GM12878 (cell line): ENCODE measurements around the gene UQCR10. TPM values are rescaled to one million over a fixed set of nuclear protein-coding genes. Genes with fewer than 3 reads are reported as not detected.

Experiments used
- ATAC-seq: fragments of 200-7000 bp; cut with Tn5 transposase; 3 replicates; pipeline ENCODE4 v1.9.1; 2020; ENCODE audit warnings: mild to moderate bottlenecking, moderate library complexity
- BruUV-seq: library from RNA; stranded (reverse); fragments of 400-500 nt; replicated peaks from 2 replicates; lab custom pipeline; 2021; lab: Mats Ljungman, UMichigan
- CTCF ChIA-PET: fragments of 300-600 bp; sonication (Branson Sonifier 250); formaldehyde crosslinking; extraction: SDS; loops from one replicate; lab custom pipeline; 2021; ENCODE audit warnings: inconsistent platforms; lab: Yijun Ruan, JAX
- POLR2A ChIA-PET: fragments of 350-600 bp; formaldehyde crosslinking; extraction: SDS; loops from one replicate; lab custom pipeline; 2021; ENCODE audit warnings: inconsistent platforms; lab: Charles Lee
- RAD21 ChIA-PET: fragments of 300-600 bp; sonication (Branson Sonifier 250); formaldehyde crosslinking; loops from one replicate; lab custom pipeline; 2023; ENCODE audit warnings: antibody characterized with exemption; ENCODE audit not compliant: unreplicated experiment; lab: Charles Lee
- SMC1A ChIA-PET: fragments of 300-600 bp; sonication (Branson Sonifier 250); formaldehyde crosslinking; loops from one replicate; lab custom pipeline; 2023; ENCODE audit not compliant: unreplicated experiment, uncharacterized antibody; lab: Charles Lee
- DNase-seq: peaks from one replicate; pipeline ENCODE4 v3.0.0-alpha.2; 2011; ENCODE audit warnings: low read depth, low spot score
- FAIRE-seq: peaks from 3 replicates; lab custom pipeline; 2011; peaks lifted over from hg19 to GRCh38; lab: Jason Lieb, UNC
- H2AFZ ChIP-seq: 2 replicates; pipeline ENCODE4 v1.6.0; 2011; ENCODE audit warnings: low read depth, low read length, control low read depth; ENCODE audit not compliant: control insufficient read depth
- H3K27ac ChIP-seq: 2 replicates; pipeline ENCODE4 v1.5.1; 2011; ENCODE audit warnings: control low read depth; ENCODE audit not compliant: control insufficient read depth, insufficient read depth
- H3K27me3 ChIP-seq, 2 experiments: replicated peaks in 1 of 2; 2 replicates each; pipeline versions ENCODE4 v1.6.0 to v1.6.1; 2011; ENCODE audit warnings: low read length in 1 of 2; ENCODE audit not compliant: control insufficient read depth in 2 of 2, insufficient read depth in 2 of 2
- H3K36me3 ChIP-seq, 2 experiments: 2 replicates each; pipeline ENCODE4 v1.5.1; 2011; ENCODE audit warnings: low read length in 1 of 2; ENCODE audit not compliant: control insufficient read depth in 2 of 2, insufficient read depth in 2 of 2
- H3K4me1 ChIP-seq: 2 replicates; pipeline ENCODE4 v1.6.1; 2011; ENCODE audit warnings: mild to moderate bottlenecking, low read length, moderate library complexity, mixed read lengths; ENCODE audit not compliant: control insufficient read depth, insufficient read depth
- H3K4me2 ChIP-seq: 2 replicates; pipeline ENCODE4 v1.6.0; 2011; ENCODE audit warnings: control low read depth; ENCODE audit not compliant: control insufficient read depth, insufficient read depth
- H3K4me3 ChIP-seq: fragments of 200-600 bp; sonication (generic); 2 replicates; pipeline ENCODE4 v1.5.1; 2016
- H3K79me2 ChIP-seq: 2 replicates; pipeline ENCODE4 v1.6.0; 2011; ENCODE audit warnings: low read length; ENCODE audit not compliant: control insufficient read depth, insufficient read depth
- H3K9ac ChIP-seq: 2 replicates; pipeline ENCODE4 v1.8.0; 2011; ENCODE audit warnings: low read length, control low read depth, mixed read lengths; ENCODE audit not compliant: control insufficient read depth, insufficient read depth
- H3K9me3 ChIP-seq: replicated peaks from 3 replicates; pipeline ENCODE4 v1.5.1; 2011; ENCODE audit warnings: mild to moderate bottlenecking, low read length; ENCODE audit not compliant: control insufficient read depth, insufficient read depth
- H4K20me1 ChIP-seq: 2 replicates; pipeline ENCODE4 v1.6.0; 2011; ENCODE audit not compliant: control insufficient read depth, insufficient read depth
- BHLHE40 ChIP-seq, 2 experiments: fragments of 450-650 bp in 1 of 2; IDR thresholded peaks; 2 replicates each; pipeline ENCODE4 v1.6.1; 2011 to 2017; ENCODE audit warnings: low read depth in 2 of 2, borderline replicate concordance in 1 of 2, improper control_type of control experiment in 1 of 2, low read length in 1 of 2, mild to moderate bottlenecking in 1 of 2
- NBN ChIP-seq: fragments of 450-650 bp; IDR thresholded peaks from 2 replicates; pipeline ENCODE4 v1.6.1; 2016
- NFIC ChIP-seq: IDR thresholded peaks from 2 replicates; pipeline ENCODE4 v1.6.1; 2012; ENCODE audit warnings: low read depth, mild to moderate bottlenecking, inconsistent platforms, low read length, moderate library complexity
- SUPT20H ChIP-seq: IDR thresholded peaks from 2 replicates; pipeline ENCODE4 v1.6.1; 2011; ENCODE audit warnings: low read depth, mild to moderate bottlenecking, low read length, moderate library complexity, borderline replicate concordance; ENCODE audit not compliant: control insufficient read depth
- ZBTB4 ChIP-seq: fragments of 450-650 bp; formaldehyde crosslinking; IDR thresholded peaks from 2 replicates; pipeline ENCODE4 v1.4.0; 2022; ENCODE audit warnings: mild to moderate bottlenecking, moderate library complexity
- WGBS: methylation state at CpG from one replicate; pipeline ENCODE4 v1.1.6; 2016; ENCODE audit warnings: low lambda C conversion rate; ENCODE audit not compliant: insufficient replicate concordance, insufficient coverage; ENCODE audit errors: missing lambda C conversion rate; 5-methylcytosine and 5-hydroxymethylcytosine counted together
- in situ Hi-C: fragments of 300-500 bp; cut with MboI; formaldehyde crosslinking; loops from 9 replicates; pipeline ENCODE4 v1.14.3; 2018; ENCODE audit warnings: mixed read lengths
- intact Hi-C: fragments of 100-400 bp; cut with micrococcal nuclease; formaldehyde crosslinking; loops from one replicate; pipeline ENCODE4 v1.14.2; 2022; ENCODE audit not compliant: unreplicated experiment
- polyA plus RNA-seq, 11 experiments: library from polyadenylated mRNA; depleted of rRNA in 4 of 11; unstranded in 6 of 11; stranded (reverse) in 5 of 11; fragments of >200 nt; fragmentation: Nextera tagmentation in 4 of 11; fragmentation: Illumina TruSeq in 1 of 11; extraction: Ambion mirVana in 4 of 11; extraction: Trizol in 1 of 11; gene quantifications; 1 replicate in 1 of 11; 2 replicates in 10 of 11; pipeline versions ENCODE4 v1.2.1 to v1.2.3, GENCODE V29; 2011 to 2016; ENCODE audit warnings: inconsistent platforms in 2 of 11, missing spikeins in 2 of 11, low read depth in 1 of 11
- total RNA-seq, 4 experiments: library from RNA; depleted of rRNA in 3 of 4; stranded (reverse); fragments of >200 nt in 3 of 4; fragmentation: Illumina TruSeq in 1 of 4; extraction: Trizol in 1 of 4; gene quantifications; 2 replicates each; pipeline versions ENCODE4 v1.2.1 to v1.2.3, GENCODE V29; 2013 to 2021
- TF ChIP-seq, protein P1 (sequence below): fragments of 450-650 bp; IDR thresholded peaks from 2 replicates; pipeline ENCODE4 v1.6.1; 2018; ENCODE audit warnings: borderline replicate concordance, mild to moderate bottlenecking; ENCODE audit not compliant: partially characterized antibody
- TF ChIP-seq, protein P2 (sequence below): fragments of 450-650 bp; IDR thresholded peaks from 2 replicates; pipeline ENCODE4 v1.6.1; 2017; ENCODE audit warnings: borderline replicate concordance

UQCR10 gene
- total and polyA plus RNA-seq, 10 of the 15 experiments (the other 5 are each of a cell fraction or from before 2014, with no cell fraction given) = 144 to 1,021 (median 214) TPM

GRCh38 chr22:29731058-29731850, 35.9 kb upstream of the UQCR10 start:
- CTCF ChIA-PET = interaction anchor here (2.0 kb wide), 1 partner anchor 274 kb away, joined by 8 read pairs; no protein-coding TSS in a partner anchor
- in situ Hi-C loops = no loop called here
- Histone ChIP-seq H3K36me3 (no peaks in the 10 kb centered on the region; a peak in 1 of 4 replicates), H3K27me3 (no peaks in the 10 kb centered on the region), H2AFZ (no peak overlapping the region), H3K27ac (no peak overlapping the region), H3K79me2 (no peaks in the 10 kb centered on the region), H3K4me3 (no peak overlapping the region), H3K4me2 (no peak overlapping the region), H4K20me1 (no peaks in the 10 kb centered on the region), H3K9me3 (no peaks in the 10 kb centered on the region), H3K4me1 (peaks cover 3% of the 10 kb centered on the region; the same call in 1 of the 2 replicates), H3K9ac (no peak overlapping the region)
- WGBS = 61% methylated on average over 18 of the region's 18 CpGs
- ATAC-seq (no peak), DNase-seq (no peak), FAIRE-seq (no peak)
- SMC1A ChIA-PET = no interaction called here
- intact Hi-C loops = no loop called here
- TF ChIP-seq, protein P1, sequence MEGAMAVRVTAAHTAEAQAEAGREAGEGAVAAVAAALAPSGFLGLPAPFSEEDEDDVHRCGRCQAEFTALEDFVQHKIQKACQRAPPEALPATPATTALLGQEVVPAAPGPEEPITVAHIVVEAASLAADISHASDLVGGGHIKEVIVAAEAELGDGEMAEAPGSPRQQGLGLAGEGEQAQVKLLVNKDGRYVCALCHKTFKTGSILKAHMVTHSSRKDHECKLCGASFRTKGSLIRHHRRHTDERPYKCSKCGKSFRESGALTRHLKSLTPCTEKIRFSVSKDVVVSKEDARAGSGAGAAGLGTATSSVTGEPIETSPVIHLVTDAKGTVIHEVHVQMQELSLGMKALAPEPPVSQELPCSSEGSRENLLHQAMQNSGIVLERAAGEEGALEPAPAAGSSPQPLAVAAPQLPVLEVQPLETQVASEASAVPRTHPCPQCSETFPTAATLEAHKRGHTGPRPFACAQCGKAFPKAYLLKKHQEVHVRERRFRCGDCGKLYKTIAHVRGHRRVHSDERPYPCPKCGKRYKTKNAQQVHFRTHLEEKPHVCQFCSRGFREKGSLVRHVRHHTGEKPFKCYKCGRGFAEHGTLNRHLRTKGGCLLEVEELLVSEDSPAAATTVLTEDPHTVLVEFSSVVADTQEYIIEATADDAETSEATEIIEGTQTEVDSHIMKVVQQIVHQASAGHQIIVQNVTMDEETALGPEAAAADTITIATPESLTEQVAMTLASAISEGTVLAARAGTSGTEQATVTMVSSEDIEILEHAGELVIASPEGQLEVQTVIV = no peak
- no peak for TF ChIP-seq SUPT20H
- TF ChIP-seq, protein P2, sequence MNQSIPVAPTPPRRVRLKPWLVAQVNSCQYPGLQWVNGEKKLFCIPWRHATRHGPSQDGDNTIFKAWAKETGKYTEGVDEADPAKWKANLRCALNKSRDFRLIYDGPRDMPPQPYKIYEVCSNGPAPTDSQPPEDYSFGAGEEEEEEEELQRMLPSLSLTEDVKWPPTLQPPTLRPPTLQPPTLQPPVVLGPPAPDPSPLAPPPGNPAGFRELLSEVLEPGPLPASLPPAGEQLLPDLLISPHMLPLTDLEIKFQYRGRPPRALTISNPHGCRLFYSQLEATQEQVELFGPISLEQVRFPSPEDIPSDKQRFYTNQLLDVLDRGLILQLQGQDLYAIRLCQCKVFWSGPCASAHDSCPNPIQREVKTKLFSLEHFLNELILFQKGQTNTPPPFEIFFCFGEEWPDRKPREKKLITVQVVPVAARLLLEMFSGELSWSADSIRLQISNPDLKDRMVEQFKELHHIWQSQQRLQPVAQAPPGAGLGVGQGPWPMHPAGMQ = no peak
- no peak for TF ChIP-seq NBN
- no peak for TF ChIP-seq NFIC
- TF ChIP-seq ZBTB4 (CRISPR knock-in tag) = no peak
- TF ChIP-seq BHLHE40 (IDR thresholded peaks at IDR 0.05; ENCODE audit: borderline replicate concordance in 1 of 2, low read depth in 2 of 2, low read length in 1 of 2) = no peak
- RAD21 ChIA-PET = no interaction called here
- POLR2A ChIA-PET = no interaction called here
- no TSS peak for BruUV-seq
